ENCODE measurements around the gene C7orf33. TPM values are rescaled to one million over a fixed set of nuclear protein-coding genes. Genes with fewer than 3 reads are reported as not detected.

The C7orf33 gene
- total and polyA plus RNA-seq, 2 of the 8 experiments (the other 6 are each of a cell fraction or from before 2014, with no cell fraction given), result not detected

GRCh38 chr7:148605350-148605749 lies 14.8 kb downstream of the C7orf33 start:
- FAIRE-seq (no peak), DNase-seq (ENCODE audit: low read depth in 1 of 2, low spot score in 2 of 2) (no peak)
- H2AK5ac ChIP-seq (ENCODE audit: low read depth, low read length), result no peak overlapping the region
- no peak overlapping the region for H4K5ac ChIP-seq (ENCODE audit: insufficient read length, low read depth, low read length)
- peaks cover 1 to 15% (median 4%) of the 10 kb centered on the region in 4 experiments; a peak in 4 of 7 replicates for H3K4me1 ChIP-seq (replicated peaks in 1 of 4; ENCODE audit: control insufficient read depth in 3 of 4, insufficient read depth in 4 of 4, low read length in 3 of 4)
- H4K91ac ChIP-seq (replicated peaks; ENCODE audit: insufficient read length, low read length), result peak overlapping the region; percentile 20
- no peak overlapping the region for H2BK120ac ChIP-seq (replicated peaks; ENCODE audit: low read depth, low read length)
- H2BK15ac ChIP-seq (ENCODE audit: low read length), result no peak overlapping the region
- no peak overlapping the region for H3K14ac ChIP-seq (ENCODE audit: insufficient read length)
- no peaks in the 10 kb centered on the region for H4K20me1 ChIP-seq (replicated peaks in 1 of 2; ENCODE audit: control insufficient read depth in 1 of 2, insufficient read depth in 2 of 2, low read length in 2 of 2)
- no peak overlapping the region for H4K8ac ChIP-seq (ENCODE audit: extremely low read depth, insufficient read depth, low read length)
- H3K79me2 ChIP-seq (ENCODE audit: control insufficient read depth in 1 of 2, insufficient read depth in 2 of 2, low read length in 2 of 2), result no peaks in the 10 kb centered on the region
- 90% methylated on average over 2 of the region's 2 CpGs; no CpG with 5 or more reads in 1 of the 2 experiments for WGBS, 2 experiments (ENCODE audit: extremely low coverage in 1 of 2, insufficient coverage in 1 of 2, insufficient read length in 1 of 2, insufficient replicate concordance in 2 of 2, low coverage in 1 of 2, low lambda C conversion rate in 2 of 2, missing lambda C conversion rate in 1 of 2)
- CTCF ChIA-PET (ENCODE audit: partially characterized antibody), result interaction anchor here (1.2 to 2.7 kb wide), 4 partner anchors 9 to 29 kb away, joined by 3 to 8 read pairs (median 6); no protein-coding TSS in a partner anchor
- H2BK20ac ChIP-seq (ENCODE audit: low read length), result no peak overlapping the region; the same call in 1 of the 2 replicates
- H3K4me3 ChIP-seq (ENCODE audit: extremely low read depth in 1 of 4, insufficient read depth in 2 of 4, low read depth in 3 of 4, low read length in 4 of 4), result no peak overlapping the region
- no peaks in the 10 kb centered on the region for H3K27me3 ChIP-seq (replicated peaks in 1 of 4; ENCODE audit: control insufficient read depth in 3 of 4, extremely low read depth in 1 of 4, insufficient read depth in 3 of 4, low read length in 3 of 4)
- no peaks in the 10 kb centered on the region for H3K9me3 ChIP-seq (ENCODE audit: insufficient read depth in 2 of 2, low read depth in 1 of 2, low read length in 1 of 2)
- POLR2A ChIA-PET (ENCODE audit: partially characterized antibody), result no interaction called here
- no peak for TF ChIP-seq SRF (IDR thresholded peaks at IDR 0.05; ENCODE audit: low read depth, low read length)
- TF ChIP-seq BCL11A (IDR thresholded peaks at IDR 0.05; ENCODE audit: low read depth in 2 of 2, low read length in 2 of 2), result no peak
- no peak for TF ChIP-seq CTBP2 (IDR thresholded peaks at IDR 0.05; ENCODE audit: borderline replicate concordance, insufficient read depth, insufficient read length, low read length)
- TF ChIP-seq HDAC6 (IDR thresholded peaks at IDR 0.05; ENCODE audit: low read depth, low read length), result no peak
- TF ChIP-seq EP300 (IDR thresholded peaks at IDR 0.05; ENCODE audit: borderline replicate concordance in 1 of 2, low read depth in 2 of 2, low read length in 2 of 2), result no peak
- no peaks in the 10 kb centered on the region for H3K79me1 ChIP-seq (ENCODE audit: low read depth, low read length)
- no peak overlapping the region for H3K23ac ChIP-seq (ENCODE audit: insufficient read length)
- H3K56ac ChIP-seq (replicated peaks; ENCODE audit: insufficient read length, low read depth, low read length), result no peak overlapping the region
- H3K36me3 ChIP-seq (ENCODE audit: control insufficient read depth in 2 of 4, insufficient read depth in 4 of 4, low read length in 3 of 4), result no peaks in the 10 kb centered on the region
- H3K27ac ChIP-seq (ENCODE audit: low read depth, low read length), result no peak overlapping the region
- peak overlapping the region; percentile 13; the same call in 1 of the 2 replicates for H2BK12ac ChIP-seq (ENCODE audit: low read depth, low read length)
- H3K4me2 ChIP-seq (ENCODE audit: insufficient read depth in 1 of 2, low read depth in 2 of 2, low read length in 2 of 2), result no peak overlapping the region
- H3K23me2 ChIP-seq (ENCODE audit: low read depth, low read length), result no peaks in the 10 kb centered on the region
- H3K9ac ChIP-seq (replicated peaks in 1 of 4; ENCODE audit: extremely low read depth in 1 of 4, low read depth in 3 of 4, low read length in 3 of 4), result no peak overlapping the region
- 0 out of 2 replicates have a peak overlapping the region, but pooled peaks have one; percentile 1 for H2BK5ac ChIP-seq (ENCODE audit: low read depth, low read length)
- no peak overlapping the region for H3K4ac ChIP-seq (replicated peaks; ENCODE audit: insufficient read length, low read depth, low read length)
- no peak overlapping the region for H3K18ac ChIP-seq (ENCODE audit: extremely low read depth, low read length)
- no peak overlapping the region for H2AFZ ChIP-seq (ENCODE audit: low read length)

Data from H1 (cell line).